GM19395 (cell line): ENCODE measurements around the gene FAM13C.
"Not testable (repeated sequence)": the region's sequence is repeated elsewhere in the genome, so short reads cannot be mapped to it uniquely, and the experiment has no call there.

Source experiments
- ATAC-seq: cut with Tn5 transposase; IDR thresholded peaks from one replicate; pipeline ENCODE4 v1.9.1; 2021; ENCODE audit warnings: mild to moderate bottlenecking, moderate library complexity; ENCODE audit not compliant: unreplicated experiment

The FAM13C gene

DNA sequence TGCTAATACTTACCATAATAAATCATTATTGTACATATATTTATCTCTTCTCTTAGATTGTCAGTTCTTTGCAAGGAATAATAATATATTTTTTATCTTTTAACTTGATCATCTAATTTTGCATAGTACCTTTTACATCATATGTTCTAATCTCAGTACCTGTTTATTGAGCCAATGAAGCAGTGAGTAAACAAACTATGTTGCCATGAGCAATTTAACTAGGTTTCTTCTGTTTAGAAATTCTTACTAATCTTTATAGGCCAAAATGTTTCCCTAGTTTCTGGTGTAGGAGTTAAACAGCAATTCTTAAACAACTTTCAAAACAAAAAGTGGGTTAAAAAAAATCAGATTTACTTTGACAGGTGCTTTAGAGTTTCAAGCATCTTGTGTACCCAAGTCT is 124.6 kb downstream of the FAM13C start:
- ATAC-seq = no peak

DNA sequence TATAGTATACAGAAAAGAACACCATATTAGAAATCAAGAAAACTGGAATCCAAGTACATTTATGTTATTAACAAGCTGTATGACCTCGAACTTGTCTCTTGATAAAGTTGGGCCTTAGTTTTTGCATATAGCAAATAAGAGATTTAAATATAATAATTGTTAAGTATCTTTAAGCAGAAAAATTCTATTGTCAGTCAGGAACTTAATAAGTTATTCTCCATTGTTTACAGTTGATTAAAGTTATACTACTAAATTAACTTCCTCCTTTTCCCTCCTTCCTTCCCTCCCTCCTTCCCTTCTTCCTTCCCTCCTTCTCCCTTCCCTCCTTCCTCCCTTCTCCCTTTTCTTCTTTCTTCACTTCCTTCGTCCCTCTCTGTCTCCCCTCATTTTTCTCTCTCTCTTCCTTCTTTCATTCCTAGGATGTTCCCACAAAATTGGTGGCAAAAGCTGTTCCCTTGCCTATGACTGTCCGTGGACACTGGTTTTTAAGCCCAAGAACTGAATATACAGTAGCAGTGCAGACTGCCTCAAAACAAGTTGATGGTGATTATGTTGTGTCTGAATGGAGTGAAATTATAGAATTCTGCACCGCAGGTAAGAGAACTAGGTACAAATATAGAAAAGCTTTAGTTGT is 126.2 kb downstream of the FAM13C start:
- no peak for ATAC-seq

DNA sequence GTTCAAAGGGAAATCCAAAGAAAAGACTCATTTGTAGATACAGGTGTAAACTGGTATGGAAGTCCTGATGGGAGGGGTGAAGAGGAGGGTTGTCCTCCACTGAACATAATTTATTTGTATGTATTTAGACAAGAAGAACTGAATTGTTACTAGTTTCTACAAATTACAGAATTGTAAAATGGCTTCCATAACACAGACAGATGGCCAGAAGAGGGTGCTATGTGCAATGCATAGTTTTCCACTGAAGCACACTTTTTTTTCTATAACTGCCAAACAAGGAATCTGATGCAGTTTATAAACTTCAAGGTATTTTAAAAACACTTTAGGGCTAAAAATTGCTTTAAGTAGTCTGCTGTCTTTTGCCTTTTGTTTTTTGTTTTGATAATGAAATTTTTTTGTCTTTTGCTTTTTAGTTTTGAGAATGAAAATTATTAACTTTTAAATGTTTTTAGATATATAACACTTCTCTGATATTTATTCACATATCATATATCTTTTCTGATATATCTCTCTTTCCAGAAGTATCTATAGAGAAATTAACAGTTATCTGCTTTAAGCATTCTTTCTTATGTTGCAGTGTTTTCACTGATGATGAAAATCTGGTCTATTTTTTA is 127.4 kb downstream of the FAM13C start:
- ATAC-seq = no peak

DNA sequence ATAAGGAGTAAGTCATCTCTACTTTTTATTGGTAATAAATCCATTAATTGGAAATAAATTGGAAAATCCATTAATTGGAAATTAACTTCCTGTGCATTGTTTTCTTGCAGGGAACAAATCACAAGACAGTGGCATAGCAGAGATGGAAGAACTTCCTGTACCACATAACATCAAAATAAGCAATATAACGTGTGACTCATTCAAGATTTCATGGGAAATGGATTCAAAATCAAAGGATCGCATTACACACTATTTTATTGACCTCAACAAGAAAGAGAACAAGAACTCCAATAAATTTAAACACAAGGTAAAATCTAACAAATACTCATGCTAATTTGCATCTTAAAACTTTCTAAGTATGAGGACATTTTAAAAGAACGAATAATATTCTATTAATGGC is 128.2 kb downstream of the FAM13C start:
- no peak for ATAC-seq

DNA sequence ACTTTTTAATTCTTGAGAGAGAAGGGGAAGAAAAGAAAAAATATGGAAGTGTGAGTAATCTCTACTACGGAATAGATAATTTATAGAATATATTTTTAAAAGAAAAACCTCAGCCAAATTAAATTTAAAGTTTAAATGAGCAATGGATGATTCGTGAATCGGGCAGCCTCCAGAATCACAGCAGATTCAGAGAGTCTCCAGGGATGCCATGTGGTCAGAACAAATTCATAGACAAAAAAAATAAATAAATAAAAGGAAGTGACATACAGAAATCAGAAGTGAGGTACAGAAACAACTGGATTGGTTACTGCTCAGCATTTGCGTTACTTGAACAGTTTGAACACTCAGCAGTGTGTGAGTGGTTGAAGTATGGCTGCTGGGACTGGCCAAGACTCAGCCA is 132.9 kb downstream of the FAM13C start:
- ATAC-seq = no peak

DNA sequence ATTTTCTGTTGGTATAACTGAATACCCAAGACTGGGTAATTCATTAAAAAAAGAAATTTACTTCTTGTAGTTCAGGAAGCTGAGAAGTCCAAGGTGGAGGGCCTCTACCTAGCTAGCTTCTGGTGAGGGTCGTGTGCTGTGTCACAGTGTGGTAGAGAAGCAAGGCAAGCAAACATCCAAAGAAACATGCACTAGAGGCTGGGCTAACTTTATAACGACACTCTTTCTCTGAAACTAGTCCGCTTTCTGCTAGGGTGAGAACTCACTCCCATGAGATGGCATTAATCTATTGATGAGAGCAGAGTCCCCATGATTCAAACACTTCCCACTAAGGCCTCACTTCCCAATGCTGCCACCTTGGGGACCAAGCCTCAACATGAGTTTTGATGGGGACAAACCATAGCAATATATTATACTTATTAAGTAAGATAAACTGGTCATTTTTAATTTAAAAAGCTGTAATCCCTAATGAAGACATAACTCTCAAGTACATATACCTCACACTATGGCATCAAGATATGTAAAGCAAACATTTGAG is 135.1 kb downstream of the FAM13C start:
- no peak for ATAC-seq

DNA sequence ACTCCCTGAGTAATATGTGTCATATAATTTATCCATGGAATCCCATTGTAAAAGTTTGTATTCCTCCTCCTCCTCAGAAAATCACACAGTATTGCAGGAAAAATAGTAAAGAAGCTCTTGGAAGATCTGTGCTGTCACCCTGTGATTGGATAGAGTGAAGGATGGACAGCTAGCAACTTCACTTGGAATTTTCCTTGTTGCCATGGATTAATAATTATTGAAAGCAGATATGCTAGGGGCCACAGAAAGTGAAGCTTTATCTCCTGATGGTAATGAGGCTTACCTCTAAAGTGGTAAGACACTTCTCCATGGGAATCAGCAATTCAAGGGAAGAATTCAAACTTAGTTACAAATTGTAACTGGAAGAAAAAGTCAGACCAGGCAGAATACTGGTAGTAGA is 137.1 kb downstream of the FAM13C start:
- no peak for ATAC-seq

DNA sequence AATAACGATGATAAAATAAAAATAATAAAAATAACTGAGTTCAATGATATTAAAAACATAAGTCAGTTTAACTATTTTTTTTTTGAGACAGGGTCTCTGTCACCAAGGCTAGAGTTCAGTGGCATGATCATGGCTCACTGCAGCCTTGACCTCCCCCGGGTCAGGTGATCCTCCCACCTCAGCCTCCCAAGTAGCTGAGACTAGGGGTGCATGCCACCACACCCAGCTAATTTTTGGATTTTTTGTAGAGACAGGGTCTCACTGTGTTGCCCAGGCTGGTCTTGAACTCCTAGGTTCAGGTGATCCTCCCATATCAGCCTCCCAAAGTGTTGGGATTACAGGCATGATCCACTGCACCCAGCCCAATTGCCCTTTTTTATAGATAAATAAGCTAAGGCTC is 138.8 kb downstream of the FAM13C start:
- ATAC-seq = not testable (repeated sequence)

DNA sequence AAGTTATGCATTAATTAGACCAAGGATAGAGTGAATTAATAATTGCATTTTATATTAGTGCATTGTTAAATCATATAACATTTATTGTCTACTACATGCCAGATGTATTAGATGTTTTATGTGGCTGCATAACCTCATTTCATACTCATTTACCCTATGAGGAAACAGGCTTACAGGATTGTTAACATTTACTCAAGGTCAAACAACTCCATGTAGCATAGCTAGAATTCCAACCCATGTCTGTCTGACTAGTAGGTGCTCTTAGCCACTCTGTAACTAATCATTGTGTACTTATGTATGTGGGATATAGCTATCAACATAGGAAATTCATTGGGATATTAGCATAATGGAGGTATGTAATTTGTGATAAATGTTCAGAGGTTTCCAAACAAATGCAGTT is 139.6 kb downstream of the FAM13C start:
- no peak for ATAC-seq

DNA sequence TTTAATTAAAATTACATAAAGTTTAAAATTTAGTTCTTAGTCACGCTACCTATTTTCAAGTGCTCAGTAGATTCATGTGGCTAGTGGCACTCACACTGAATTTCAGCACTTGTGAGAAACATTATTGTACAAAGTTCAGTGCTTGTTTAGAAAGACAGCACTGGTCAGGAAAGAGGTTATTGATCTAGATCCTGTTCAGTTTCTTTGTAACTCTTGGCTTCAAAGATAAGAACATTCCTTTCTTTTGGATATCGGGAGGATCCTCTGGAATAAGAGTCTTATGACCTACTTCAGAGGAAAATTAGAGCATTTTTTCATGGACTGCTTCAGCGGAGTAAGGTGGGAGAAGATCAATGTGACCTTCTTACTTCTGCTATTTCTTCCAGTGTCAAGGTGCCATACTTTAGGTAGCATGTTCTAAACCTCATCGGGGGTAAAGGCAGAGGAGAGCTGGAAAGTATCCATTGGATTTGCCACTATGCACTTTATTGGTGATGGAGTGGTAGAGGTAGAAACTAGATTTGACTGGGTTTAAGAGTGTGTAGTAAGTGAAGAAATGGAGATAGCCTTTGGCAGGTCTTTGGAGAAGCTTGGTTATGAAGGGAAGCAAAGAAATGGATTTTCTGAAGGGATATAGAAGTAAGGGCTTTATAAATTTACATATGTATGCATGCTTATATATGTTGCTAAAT is 146.0 kb downstream of the FAM13C start:
- ATAC-seq = no peak

DNA sequence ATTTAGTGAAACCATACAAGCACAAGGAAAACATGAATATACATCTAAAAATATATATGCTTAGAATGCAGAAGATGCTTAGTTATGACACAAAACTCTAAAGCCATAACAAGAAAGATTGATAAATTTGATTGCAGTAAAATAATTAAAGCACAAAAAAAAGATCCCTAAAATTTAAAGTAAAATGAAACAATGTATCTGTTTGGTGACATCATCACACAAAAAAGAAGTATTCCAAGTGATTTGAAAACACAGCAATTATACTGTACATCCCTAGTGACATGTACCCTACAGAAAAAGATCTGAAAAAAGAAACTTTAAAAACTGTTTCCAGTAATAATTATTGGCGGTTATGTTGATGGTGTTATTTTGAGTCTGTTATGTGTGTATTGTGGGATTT is 148.2 kb downstream of the FAM13C start:
- ATAC-seq = no peak

DNA sequence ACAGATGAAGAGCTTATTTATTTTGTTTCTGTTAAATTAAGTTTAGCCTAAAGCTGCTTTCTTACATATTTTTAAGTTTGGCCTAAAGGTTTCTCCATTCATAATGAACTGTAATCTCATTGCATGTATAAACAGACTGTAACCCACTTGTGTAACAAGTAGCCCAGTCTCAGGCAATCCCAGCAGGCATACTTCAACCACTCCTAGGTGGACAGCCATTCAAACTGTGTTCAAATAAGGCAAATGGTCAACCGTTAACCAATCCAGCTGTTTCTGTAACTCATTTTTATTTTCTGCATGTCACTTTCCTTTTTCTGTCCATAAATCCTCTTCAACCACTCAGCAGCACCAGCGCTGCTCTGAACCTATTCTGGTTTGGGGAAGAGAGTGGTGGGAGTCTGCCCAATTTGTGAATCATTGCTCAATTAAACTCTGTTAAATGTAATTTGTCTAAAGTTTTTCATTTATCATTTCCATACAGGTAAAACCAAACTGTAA is 150.0 kb downstream of the FAM13C start:
- no peak for ATAC-seq

DNA sequence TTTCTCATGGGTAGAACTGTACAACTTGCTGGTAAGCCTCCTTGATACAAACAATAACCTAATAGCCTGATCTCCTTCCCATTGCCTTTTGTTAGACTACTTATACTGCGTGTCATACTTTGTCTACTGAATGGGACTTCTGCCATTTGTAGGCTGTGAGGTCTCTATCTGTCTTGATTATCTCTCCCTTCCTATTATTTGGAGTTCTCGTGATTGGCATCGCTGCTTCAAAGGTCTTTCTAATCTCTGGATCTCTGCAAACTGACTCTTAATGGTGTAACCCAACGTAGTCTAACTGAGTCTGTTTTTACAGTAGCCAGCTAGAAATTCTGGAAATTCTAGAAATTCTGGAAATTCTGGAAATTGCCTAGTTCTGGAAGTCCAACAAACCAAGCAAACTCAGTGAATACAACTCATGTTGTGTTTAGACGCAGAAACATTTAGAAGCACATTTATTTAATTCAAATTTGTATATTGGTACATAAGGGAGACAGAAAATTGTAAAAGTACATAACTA is 156.1 kb downstream of the FAM13C start:
- no peak for ATAC-seq
